Measurements from ENCODE around the gene RNF187. TPM values are rescaled to one million over a fixed set of nuclear protein-coding genes. Genes with fewer than 3 reads are reported as not detected.

The RNF187 gene
- total RNA-seq, 1 experiment from 2014 or later: 143 TPM

DNA sequence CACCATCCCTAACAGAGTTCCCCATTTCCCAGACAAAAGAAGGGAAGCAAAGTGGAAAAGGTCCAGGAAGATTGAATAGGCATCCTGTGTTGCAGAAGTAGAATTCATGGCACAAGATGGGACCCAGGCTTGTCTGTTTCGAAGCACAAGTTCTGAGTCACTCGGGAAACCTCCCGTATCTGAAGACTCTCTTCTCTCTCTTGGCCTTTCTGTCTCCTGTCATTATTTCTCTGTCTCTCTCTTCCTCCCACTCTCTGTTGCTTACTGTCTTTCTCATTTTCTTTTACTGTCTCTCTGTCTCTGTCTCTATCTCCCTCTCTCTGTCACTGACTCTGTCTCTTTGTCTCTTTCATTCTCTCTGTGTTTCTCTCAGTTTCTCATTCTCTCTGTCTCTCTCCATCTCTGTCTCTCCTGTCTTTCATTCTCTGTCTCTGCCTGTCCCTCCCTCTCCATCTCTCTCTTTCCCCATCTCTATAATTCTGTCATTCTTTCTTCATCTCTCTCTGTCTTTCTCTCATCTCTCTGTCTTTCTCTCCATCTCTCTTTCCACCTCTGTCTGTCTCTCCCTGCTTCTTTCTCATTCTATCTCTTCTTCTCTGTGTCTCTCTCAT lies 23.7 kb downstream of the RNF187 start:
- POLR2A ChIA-PET: no interaction called here
- peaks cover 4% of the 10 kb centered on the region for H3K27me3 ChIP-seq (ENCODE audit: control insufficient read depth, insufficient read depth, low read length)
- no peaks in the 10 kb centered on the region for H3K36me3 ChIP-seq (ENCODE audit: control insufficient read depth, insufficient read depth, low read length)
- peaks cover 4% of the 10 kb centered on the region; the same call in 1 of the 2 replicates for H3K9me3 ChIP-seq (ENCODE audit: control insufficient read depth, insufficient read depth, low read depth, low read length)
- no TSS peak for BruUV-seq (replicated peaks)
- H3K4me1 ChIP-seq (ENCODE audit: control insufficient read depth, insufficient read depth, low read length): no peaks in the 10 kb centered on the region
- no peak for ATAC-seq
- H3K4me3 ChIP-seq (ENCODE audit: low read depth in 2 of 2, low read length in 2 of 2): no peak overlapping the region
- intact Hi-C loops (cut with micrococcal nuclease; ENCODE audit: unreplicated experiment) (no loop called here), in situ Hi-C loops (cut with HindIII; ENCODE audit: low pct_unique_long_range_greater_than_20kb, low sequenced_read_pairs) (no loop called here)
- TF ChIP-seq SIN3A (IDR thresholded peaks at IDR 0.05; ENCODE audit: borderline replicate concordance, insufficient read depth, low read depth, low read length) (no peak), REST (IDR thresholded peaks at IDR 0.05; ENCODE audit: insufficient read depth in 1 of 2, low read depth in 2 of 2, low read length in 1 of 2) (no peak), TCF7L2 (IDR thresholded peaks at IDR 0.05; ENCODE audit: low read depth, low read length) (no peak), POLR2AphosphoS5 (IDR thresholded peaks at IDR 0.05; ENCODE audit: low read depth, low read length) (no peak)
- TF ChIP-seq, protein P1, sequence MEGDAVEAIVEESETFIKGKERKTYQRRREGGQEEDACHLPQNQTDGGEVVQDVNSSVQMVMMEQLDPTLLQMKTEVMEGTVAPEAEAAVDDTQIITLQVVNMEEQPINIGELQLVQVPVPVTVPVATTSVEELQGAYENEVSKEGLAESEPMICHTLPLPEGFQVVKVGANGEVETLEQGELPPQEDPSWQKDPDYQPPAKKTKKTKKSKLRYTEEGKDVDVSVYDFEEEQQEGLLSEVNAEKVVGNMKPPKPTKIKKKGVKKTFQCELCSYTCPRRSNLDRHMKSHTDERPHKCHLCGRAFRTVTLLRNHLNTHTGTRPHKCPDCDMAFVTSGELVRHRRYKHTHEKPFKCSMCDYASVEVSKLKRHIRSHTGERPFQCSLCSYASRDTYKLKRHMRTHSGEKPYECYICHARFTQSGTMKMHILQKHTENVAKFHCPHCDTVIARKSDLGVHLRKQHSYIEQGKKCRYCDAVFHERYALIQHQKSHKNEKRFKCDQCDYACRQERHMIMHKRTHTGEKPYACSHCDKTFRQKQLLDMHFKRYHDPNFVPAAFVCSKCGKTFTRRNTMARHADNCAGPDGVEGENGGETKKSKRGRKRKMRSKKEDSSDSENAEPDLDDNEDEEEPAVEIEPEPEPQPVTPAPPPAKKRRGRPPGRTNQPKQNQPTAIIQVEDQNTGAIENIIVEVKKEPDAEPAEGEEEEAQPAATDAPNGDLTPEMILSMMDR (IDR thresholded peaks at IDR 0.05): no peak
- DNase-seq (ENCODE audit: low read depth, low spot score): no peak
- CTCF ChIA-PET: no interaction called here
- H3K27ac ChIP-seq (ENCODE audit: low read length): no peak overlapping the region

DNA sequence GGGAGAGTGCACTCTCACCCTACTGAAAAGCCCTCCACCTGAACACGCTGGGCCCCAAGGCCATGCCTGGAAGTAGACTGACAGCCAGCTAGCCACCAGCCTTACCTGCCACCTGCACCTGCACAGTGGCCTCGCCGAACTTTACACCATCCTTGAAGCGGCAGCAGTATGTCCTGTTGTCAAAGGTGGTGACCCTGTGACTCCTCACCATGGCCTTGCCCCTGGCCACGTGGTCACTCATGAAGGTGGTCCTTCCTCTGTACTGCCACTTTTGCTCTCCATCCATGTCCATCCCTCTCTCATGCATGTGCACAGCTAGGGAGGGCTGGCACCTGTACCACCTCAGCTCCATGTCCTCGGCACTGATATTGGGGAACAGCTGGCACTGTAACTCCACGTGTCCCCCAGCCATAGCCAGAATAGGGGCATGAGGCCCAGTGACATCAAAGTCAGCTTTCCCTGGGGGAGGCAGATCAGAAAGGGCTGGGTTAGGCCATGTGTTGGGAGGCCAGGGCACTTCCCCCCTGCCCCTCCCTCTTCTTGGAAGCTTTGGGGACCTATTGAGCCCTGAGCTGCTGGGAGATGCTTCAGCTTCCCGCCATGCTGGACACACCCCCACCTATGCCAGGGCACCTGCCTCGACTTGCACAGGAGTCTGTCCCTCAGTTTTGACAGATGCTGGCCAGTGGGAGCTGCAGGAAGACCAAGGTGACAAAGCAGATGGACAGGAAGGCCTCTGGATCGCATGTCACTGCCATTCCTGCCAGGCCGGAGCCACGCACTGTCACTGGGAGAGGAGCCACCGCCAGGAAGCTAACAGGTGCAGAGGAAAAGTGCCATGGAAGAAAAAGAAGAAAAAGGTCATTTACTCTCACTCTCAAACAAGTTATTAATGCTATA lies 24.6 kb downstream of the RNF187 start:
- H3K4me3 ChIP-seq (ENCODE audit: low read depth in 2 of 2, low read length in 2 of 2): no peak overlapping the region
- H3K27me3 ChIP-seq (ENCODE audit: control insufficient read depth, insufficient read depth, low read length): peaks cover 8% of the 10 kb centered on the region
- H3K27ac ChIP-seq (ENCODE audit: low read length): no peak overlapping the region
- H3K9me3 ChIP-seq (ENCODE audit: control insufficient read depth, insufficient read depth, low read depth, low read length): peaks cover 4% of the 10 kb centered on the region; the same call in 1 of the 2 replicates
- DNase-seq (ENCODE audit: low read depth, low spot score) (no peak), ATAC-seq (no peak)
- BruUV-seq (replicated peaks): no TSS peak
- no peaks in the 10 kb centered on the region for H3K36me3 ChIP-seq (ENCODE audit: control insufficient read depth, insufficient read depth, low read length)
- H3K4me1 ChIP-seq (ENCODE audit: control insufficient read depth, insufficient read depth, low read length): no peaks in the 10 kb centered on the region
- CTCF ChIA-PET: interaction anchor here (0.6 kb wide), 1 partner anchor 506 kb away, joined by 3 read pairs; no protein-coding TSS in a partner anchor
- in situ Hi-C loops (cut with HindIII; ENCODE audit: low pct_unique_long_range_greater_than_20kb, low sequenced_read_pairs) (no loop called here), intact Hi-C loops (cut with micrococcal nuclease; ENCODE audit: unreplicated experiment) (no loop called here)
- TF ChIP-seq TCF7L2 (IDR thresholded peaks at IDR 0.05; ENCODE audit: low read depth, low read length) (no peak), REST (IDR thresholded peaks at IDR 0.05; ENCODE audit: insufficient read depth in 1 of 2, low read depth in 2 of 2, low read length in 1 of 2) (no peak), POLR2AphosphoS5 (IDR thresholded peaks at IDR 0.05; ENCODE audit: low read depth, low read length) (no peak), SIN3A (IDR thresholded peaks at IDR 0.05; ENCODE audit: borderline replicate concordance, insufficient read depth, low read depth, low read length) (no peak)
- TF ChIP-seq, protein P1 (IDR thresholded peaks at IDR 0.05): no peak
- POLR2A ChIA-PET: no interaction called here

All from Panc1 (cell line).